Coronary artery (tissue), 2 donors: ENCODE measurements around the gene BCL2L12.
"Not testable (repeated sequence)": the region's sequence is repeated elsewhere in the genome, so short reads cannot be mapped to it uniquely, and the experiment has no call there.

Experiments
- DNase-seq: peaks from one replicate; pipeline ENCODE4 v3.0.0-alpha.2; 2017; ENCODE audit warnings: low spot score
- H3K27ac ChIP-seq, 2 donors: fragments of 200-600 bp; sonication (generic); one replicate each; pipeline ENCODE4 v1.5.1; 2016 to 2019
- H3K4me3 ChIP-seq: fragments of 200-600 bp; sonication (generic); 2 replicates; pipeline ENCODE4 v1.5.1; 2016; ENCODE audit warnings: mild to moderate bottlenecking, moderate library complexity
- CTCF ChIP-seq: fragments of 200-600 bp; sonication (generic); IDR thresholded peaks from one replicate; pipeline ENCODE4 v1.5.1; 2019; ENCODE audit warnings: antibody characterized with exemption

Gene BCL2L12

GRCh38 chr19:49665351-49666119 is at the start of gene BCL2L12, which contains the start of gene IRF3:
TSS of gene BCL2L12 (plus strand) at chr19:49665933. CDS start at chr19:49666693, 760 bp downstream.
TSS of gene IRF3 (minus strand) at chr19:49665857. CDS start at chr19:49664838, 1,019 bp downstream.
- H3K27ac ChIP-seq = peak within 1 kb of the TSS; percentile 75 to 98
- H3K4me3 ChIP-seq = peak within 1 kb of the TSS; percentile 95
- no peak for TF ChIP-seq CTCF
- peak; percentile 98 for DNase-seq

GRCh38 chr19:49616532-49616931 is 49.2 kb upstream of the BCL2L12 start:
- no peak for DNase-seq
- Histone ChIP-seq H3K4me3 (no peak overlapping the region), H3K27ac (no peak overlapping the region)
- no peak for TF ChIP-seq CTCF

- Histone ChIP-seq H3K4me3 (no peak overlapping the region), H3K27ac (no peak overlapping the region)
- DNase-seq = no peak
- no peak for TF ChIP-seq CTCF
Observed at GRCh38 chr19:49616945-49617344, 48.8 kb upstream of the BCL2L12 start.

GRCh38 chr19:49617860-49618259 is 47.9 kb upstream of the BCL2L12 start:
- H3K4me3 ChIP-seq, DNase-seq: not testable (repeated sequence)

GRCh38 chr19:49624967-49625910 is 40.5 kb upstream of the BCL2L12 start:
- no peak for TF ChIP-seq CTCF
- Histone ChIP-seq H3K27ac (no peak overlapping the region), H3K4me3 (no peak overlapping the region)
- no peak for DNase-seq

More at GRCh38 chr19:49617860-49618259, 47.9 kb upstream of the BCL2L12 start:
- not testable (repeated sequence) for H3K27ac ChIP-seq

- no peak for DNase-seq
- no peak overlapping the region for H3K27ac ChIP-seq
- no peak overlapping the region for H3K4me3 ChIP-seq
- no peak for TF ChIP-seq CTCF
Observed at GRCh38 chr19:49626226-49626625, 39.5 kb upstream of the BCL2L12 start.

- peak overlapping the region in 1 of 2 donors; percentile 20 for H3K27ac ChIP-seq
- no peak for TF ChIP-seq CTCF
- DNase-seq = no peak
Observed at GRCh38 chr19:49629659-49630058, 36.1 kb upstream of the BCL2L12 start.

More at GRCh38 chr19:49629659-49630058, 36.1 kb upstream of the BCL2L12 start:
- H3K4me3 ChIP-seq = no peak overlapping the region
